Adrenal gland (tissue), 5 donors: ENCODE results near the gene GALNTL6.

Experiments used
- POLR2A ChIP-seq, 2 donors: fragments of 450-650 bp; IDR thresholded peaks; one replicate each; pipeline ENCODE4 v1.6.1; 2017; ENCODE audit warnings: antibody characterized with exemption in 2 of 2, mild to moderate bottlenecking in 2 of 2, moderate library complexity in 1 of 2
- TF ChIP-seq, protein P1 (sequence below), 6 experiments: fragments of 450-650 bp in 4 of 6; fragments of 200-600 bp in 2 of 6; sonication (generic) in 1 of 6; IDR thresholded peaks; 1 replicate in 5 of 6; 2 replicates in 1 of 6; pipeline versions ENCODE4 v1.5.1 to v1.8.0; 2016 to 2021; ENCODE audit warnings: antibody characterized with exemption in 6 of 6, mild to moderate bottlenecking in 2 of 6, moderate library complexity in 1 of 6
- donor health status: DM: no; HTN: no; CAD: no.

DNA sequence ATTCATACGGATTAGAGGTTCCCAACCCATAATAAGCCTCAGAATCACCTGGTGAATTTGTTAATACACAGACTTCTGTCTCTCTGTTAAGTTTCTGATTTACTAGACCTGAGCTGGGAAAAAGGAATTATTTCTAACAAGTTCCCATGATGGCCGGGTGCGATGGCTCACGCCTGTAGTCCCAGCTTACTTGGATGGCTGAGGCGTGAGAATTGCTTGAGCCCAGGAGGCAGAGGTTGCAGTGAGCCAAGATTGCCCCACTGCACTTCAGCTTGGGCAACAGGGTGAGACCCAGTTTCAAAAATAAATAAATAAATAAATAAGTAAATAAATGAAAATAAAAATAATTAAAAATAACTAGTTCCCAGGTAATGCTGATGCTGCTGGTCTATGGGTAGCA is 412.3 kb downstream of the GALNTL6 start:
- no peak for TF ChIP-seq POLR2A (IDR thresholded peaks at IDR 0.05)
- TF ChIP-seq, protein P1, sequence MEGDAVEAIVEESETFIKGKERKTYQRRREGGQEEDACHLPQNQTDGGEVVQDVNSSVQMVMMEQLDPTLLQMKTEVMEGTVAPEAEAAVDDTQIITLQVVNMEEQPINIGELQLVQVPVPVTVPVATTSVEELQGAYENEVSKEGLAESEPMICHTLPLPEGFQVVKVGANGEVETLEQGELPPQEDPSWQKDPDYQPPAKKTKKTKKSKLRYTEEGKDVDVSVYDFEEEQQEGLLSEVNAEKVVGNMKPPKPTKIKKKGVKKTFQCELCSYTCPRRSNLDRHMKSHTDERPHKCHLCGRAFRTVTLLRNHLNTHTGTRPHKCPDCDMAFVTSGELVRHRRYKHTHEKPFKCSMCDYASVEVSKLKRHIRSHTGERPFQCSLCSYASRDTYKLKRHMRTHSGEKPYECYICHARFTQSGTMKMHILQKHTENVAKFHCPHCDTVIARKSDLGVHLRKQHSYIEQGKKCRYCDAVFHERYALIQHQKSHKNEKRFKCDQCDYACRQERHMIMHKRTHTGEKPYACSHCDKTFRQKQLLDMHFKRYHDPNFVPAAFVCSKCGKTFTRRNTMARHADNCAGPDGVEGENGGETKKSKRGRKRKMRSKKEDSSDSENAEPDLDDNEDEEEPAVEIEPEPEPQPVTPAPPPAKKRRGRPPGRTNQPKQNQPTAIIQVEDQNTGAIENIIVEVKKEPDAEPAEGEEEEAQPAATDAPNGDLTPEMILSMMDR (IDR thresholded peaks at IDR 0.05): no peak
